IMR-90 (cell line): ENCODE results near the gene ZFAND2B. TPM values are rescaled to one million over a fixed set of nuclear protein-coding genes. Genes with fewer than 3 reads are reported as not detected.

Experiments
- ATAC-seq: fragments of 200-7000 bp; cut with Tn5 transposase; 2 replicates; pipeline ENCODE4 v1.9.1; 2020; ENCODE audit warnings: low read depth, mild to moderate bottlenecking, moderate library complexity
- BruUV-seq: library from RNA; stranded (reverse); fragments of 400-500 nt; replicated peaks from 2 replicates; lab custom pipeline; 2021; lab: Mats Ljungman, UMichigan
- CTCF ChIA-PET: fragments of 300-600 bp; formaldehyde crosslinking; extraction: SDS; loops from one replicate; lab custom pipeline; 2021; ENCODE audit warnings: antibody characterized with exemption; lab: Yijun Ruan, JAX
- POLR2A ChIA-PET: fragments of 300-600 bp; sonication (Branson Sonifier 250); formaldehyde crosslinking; loops from one replicate; lab custom pipeline; 2022; ENCODE audit warnings: antibody characterized with exemption; ENCODE audit not compliant: unreplicated experiment; lab: Charles Lee
- DNase-seq: peaks from one replicate; pipeline ENCODE4 v3.0.0; 2013
- H2AFZ ChIP-seq: replicated peaks from 2 replicates; pipeline ENCODE3; 2013; ENCODE audit warnings: low read length, mild to moderate bottlenecking; ENCODE audit not compliant: poor library complexity
- H2AK5ac ChIP-seq: 2 replicates; pipeline ENCODE4 v1.6.1; 2013; ENCODE audit warnings: low read depth, low read length, inconsistent platforms
- H2AK9ac ChIP-seq: replicated peaks from 2 replicates; pipeline ENCODE3; 2013; ENCODE audit warnings: mild to moderate bottlenecking, low read depth, low read length, moderate library complexity; ENCODE audit not compliant: poor library complexity
- H2BK120ac ChIP-seq: 2 replicates; pipeline ENCODE4 v1.6.1; 2013; ENCODE audit warnings: low read depth, low read length, inconsistent platforms
- H2BK15ac ChIP-seq: 3 replicates; pipeline ENCODE4 v1.6.1; 2013; ENCODE audit warnings: low read depth, low read length, inconsistent platforms
- H2BK20ac ChIP-seq: 2 replicates; pipeline ENCODE4 v1.6.1; 2013; ENCODE audit warnings: low read depth, mild to moderate bottlenecking, inconsistent platforms, low read length, moderate library complexity
- H2BK5ac ChIP-seq: 2 replicates; pipeline ENCODE4 v1.6.1; 2013; ENCODE audit warnings: mild to moderate bottlenecking, low read depth, low read length, inconsistent platforms; ENCODE audit not compliant: poor library complexity, severe bottlenecking
- H3K14ac ChIP-seq: replicated peaks from 2 replicates; pipeline ENCODE4 v1.6.1; 2013; ENCODE audit warnings: low read depth, low read length, inconsistent platforms
- H3K18ac ChIP-seq: 2 replicates; pipeline ENCODE4 v1.6.1; 2013; ENCODE audit warnings: low read depth, low read length, control low read depth
- H3K23ac ChIP-seq: 2 replicates; pipeline ENCODE4 v1.6.1; 2013; ENCODE audit warnings: low read depth, low read length, inconsistent platforms
- H3K27ac ChIP-seq: 2 replicates; pipeline ENCODE4 v1.5.1; 2013; ENCODE audit warnings: mild to moderate bottlenecking, control low read depth, low read length; ENCODE audit not compliant: insufficient read depth
- H3K27me3 ChIP-seq: 2 replicates; pipeline ENCODE4 v1.6.1; 2013; ENCODE audit warnings: low read length; ENCODE audit not compliant: control insufficient read depth, insufficient read depth
- H3K36me3 ChIP-seq: 2 replicates; pipeline ENCODE4 v1.6.1; 2013; ENCODE audit warnings: low read length, mixed read lengths; ENCODE audit not compliant: control insufficient read depth, insufficient read depth
- H3K4ac ChIP-seq: 2 replicates; pipeline ENCODE4 v1.6.1; 2013; ENCODE audit warnings: low read depth, low read length, inconsistent platforms
- H3K4me1 ChIP-seq: 2 replicates; pipeline ENCODE4 v1.6.1; 2013; ENCODE audit warnings: low read length, mixed read lengths; ENCODE audit not compliant: control insufficient read depth, insufficient read depth
- H3K4me2 ChIP-seq: 2 replicates; pipeline ENCODE4 v1.6.1; 2013; ENCODE audit warnings: low read depth, mild to moderate bottlenecking, control low read depth, low read length, moderate library complexity
- H3K4me3 ChIP-seq: 2 replicates; pipeline ENCODE4 v1.5.1; 2013; ENCODE audit warnings: low read depth, mild to moderate bottlenecking, control low read depth, low read length, moderate library complexity; ENCODE audit not compliant: insufficient read depth
- H3K56ac ChIP-seq: 2 replicates; pipeline ENCODE4 v1.6.1; 2013; ENCODE audit warnings: low read length, inconsistent platforms; ENCODE audit not compliant: insufficient read depth; ENCODE audit errors: extremely low read depth
- H3K79me1 ChIP-seq, 2 experiments: 2 replicates each; pipeline ENCODE4 v1.6.1; 2013; ENCODE audit warnings: low read length in 2 of 2, inconsistent platforms in 1 of 2, low read depth in 1 of 2
- H3K9ac ChIP-seq: 2 replicates; pipeline ENCODE4 v1.6.1; 2013; ENCODE audit warnings: low read depth, low read length, control low read depth
- H3K9me1 ChIP-seq: 2 replicates; pipeline ENCODE4 v1.6.1; 2013; ENCODE audit warnings: low read length, inconsistent platforms; ENCODE audit not compliant: insufficient read depth
- H3K9me3 ChIP-seq: 2 replicates; pipeline ENCODE4 v1.6.1; 2013; ENCODE audit warnings: low read length; ENCODE audit not compliant: control insufficient read depth, insufficient read depth
- H4K20me1 ChIP-seq: 2 replicates; pipeline ENCODE4 v1.6.1; 2013; ENCODE audit warnings: low read length, inconsistent platforms; ENCODE audit not compliant: insufficient read depth
- H4K5ac ChIP-seq: 2 replicates; pipeline ENCODE4 v1.6.1; 2013; ENCODE audit warnings: mild to moderate bottlenecking, low read depth, low read length, control low read depth
- H4K8ac ChIP-seq, 2 experiments: 2 replicates each; pipeline ENCODE4 v1.6.1; 2013; ENCODE audit warnings: low read depth in 2 of 2, low read length in 2 of 2, control low read depth in 1 of 2, inconsistent platforms in 1 of 2
- H4K91ac ChIP-seq: 2 replicates; pipeline ENCODE4 v1.6.1; 2013; ENCODE audit warnings: low read depth, low read length, inconsistent platforms; ENCODE audit not compliant: insufficient read depth
- BHLHE40 ChIP-seq: fragments of 150-350 bp; IDR thresholded peaks from 2 replicates; pipeline ENCODE4 v1.6.1; 2016; ENCODE audit warnings: mild to moderate bottlenecking, low read depth, low read length
- CEBPB ChIP-seq: IDR thresholded peaks from 2 replicates; pipeline ENCODE4 v1.6.1; 2012; ENCODE audit warnings: low read depth, low read length, improper control_type of control experiment
- CHD1 ChIP-seq: IDR thresholded peaks from 2 replicates; pipeline ENCODE4 v1.6.1; 2012; ENCODE audit warnings: low read depth, low read length, improper control_type of control experiment
- CTCF ChIP-seq: conservative IDR thresholded peaks from 2 replicates; pipeline ENCODE4 v1.5.1; 2012; ENCODE audit warnings: mild to moderate bottlenecking, low read depth, low read length, improper control_type of control experiment
- FOS ChIP-seq: fragments of 150-350 bp; IDR thresholded peaks from 2 replicates; pipeline ENCODE4 v1.6.1; 2016; ENCODE audit warnings: low read depth, low read length
- MAFK ChIP-seq: IDR thresholded peaks from 2 replicates; pipeline ENCODE4 v1.6.1; 2012; ENCODE audit warnings: low read depth, low read length, improper control_type of control experiment
- MAZ ChIP-seq: IDR thresholded peaks from 2 replicates; pipeline ENCODE4 v1.6.1; 2012; ENCODE audit warnings: low read depth, mild to moderate bottlenecking, low read length, improper control_type of control experiment, moderate library complexity, borderline replicate concordance
- MXI1 ChIP-seq: IDR thresholded peaks from 2 replicates; pipeline ENCODE4 v1.6.1; 2012; ENCODE audit warnings: low read depth, mild to moderate bottlenecking, low read length, moderate library complexity, borderline replicate concordance
- NFE2L2 ChIP-seq: fragments of 150-350 bp; IDR thresholded peaks from 2 replicates; pipeline ENCODE4 v1.6.1; 2016; ENCODE audit warnings: low read depth, mild to moderate bottlenecking, low read length
- POLR2A ChIP-seq: IDR thresholded peaks from 2 replicates; pipeline ENCODE4 v1.6.1; 2012; ENCODE audit warnings: mild to moderate bottlenecking, low read depth, low read length
- RAD21 ChIP-seq: IDR thresholded peaks from 2 replicates; pipeline ENCODE4 v1.6.1; 2012; ENCODE audit warnings: low read length, improper control_type of control experiment
- RCOR1 ChIP-seq: IDR thresholded peaks from 2 replicates; pipeline ENCODE4 v1.6.1; 2012; ENCODE audit warnings: mild to moderate bottlenecking, low read length, improper control_type of control experiment; ENCODE audit not compliant: insufficient replicate concordance
- RFX5 ChIP-seq: IDR thresholded peaks from 2 replicates; pipeline ENCODE4 v1.8.0; 2012; ENCODE audit warnings: low read depth, mild to moderate bottlenecking, low read length, moderate library complexity
- SMC3 ChIP-seq: fragments of 150-350 bp; IDR thresholded peaks from 2 replicates; pipeline ENCODE4 v1.6.1; 2016; ENCODE audit warnings: low read depth, mild to moderate bottlenecking, antibody characterized with exemption, low read length, moderate library complexity
- WGBS, 2 experiments: methylation state at CpG; one replicate each; pipeline versions ENCODE4 v1.1.5 to v1.1.7; 2013; ENCODE audit warnings: missing lambda C conversion rate in 2 of 2; ENCODE audit not compliant: insufficient read length in 1 of 2; ENCODE audit errors: extremely low coverage in 2 of 2; 5-methylcytosine and 5-hydroxymethylcytosine counted together
- dilution Hi-C: fragments of 300-500 bp; cut with HindIII; formaldehyde crosslinking; loops from one replicate; pipeline ENCODE4 v1.14.3; 2018; ENCODE audit warnings: low sequenced_read_pairs; ENCODE audit not compliant: unreplicated experiment
- in situ Hi-C: fragments of 300-500 bp; cut with MboI; formaldehyde crosslinking; loops from 3 replicates; pipeline ENCODE4 v1.14.3; 2019; ENCODE audit warnings: low sequenced_read_pairs, inconsistent platforms, mixed read lengths
- intact Hi-C: fragments of 100-400 bp; cut with micrococcal nuclease; formaldehyde crosslinking; loops from 2 replicates; pipeline ENCODE4 v1.10.0; 2022
- polyA plus RNA-seq, 3 experiments: library from polyadenylated mRNA; depleted of rRNA; stranded (reverse); fragments of >200 nt; gene quantifications; 2 replicates each; pipeline ENCODE4 v1.2.3, GENCODE V29; 2012; ENCODE audit warnings: low replicate concordance in 1 of 3
- total RNA-seq: library from RNA; depleted of rRNA; stranded (reverse); fragments of >200 nt; gene quantifications from 2 replicates; pipeline ENCODE4 v1.2.3, GENCODE V29; 2012
- TF ChIP-seq, protein P1 (sequence below): fragments of 150-350 bp; IDR thresholded peaks from 2 replicates; pipeline ENCODE4 v1.6.1; 2017; ENCODE audit warnings: mild to moderate bottlenecking, antibody characterized with exemption, low read length, low read depth
- TF ChIP-seq, protein P2 (sequence below): fragments of 150-350 bp; IDR thresholded peaks from 2 replicates; pipeline ENCODE4 v1.6.1; 2016; ENCODE audit warnings: low read depth, mild to moderate bottlenecking, low read length, moderate library complexity, borderline replicate concordance

The ZFAND2B gene
- total and polyA plus RNA-seq, 2 of the 4 experiments (the other 2 are of a cell fraction) = 25.5 to 38.3 TPM

GRCh38 chr2:219213486-219214071 is 7.0 kb downstream of the ZFAND2B start:
- Histone ChIP-seq H2AFZ (no peak overlapping the region), H4K5ac (no peak overlapping the region), H3K18ac (no peak overlapping the region), H3K14ac (no peak overlapping the region), H3K4ac (no peak overlapping the region), H2BK5ac (no peak overlapping the region), H2BK120ac (no peak overlapping the region), H3K27me3 (no peaks in the 10 kb centered on the region), H3K4me3 (no peak overlapping the region), H2BK15ac (no peak overlapping the region), H2BK20ac (no peak overlapping the region), H3K9me1 (peaks cover 6% of the 10 kb centered on the region), H3K23ac (no peak overlapping the region), H2AK9ac (peak overlapping the region; percentile 12), H3K79me1 (peaks cover 8 to 26% of the 10 kb centered on the region in 2 experiments; a peak in 3 of 4 replicates), H3K4me1 (no peaks in the 10 kb centered on the region), H4K8ac (no peak overlapping the region), H3K4me2 (no peak overlapping the region), H2AK5ac (no peak overlapping the region), H3K9me3 (no peaks in the 10 kb centered on the region), H4K20me1 (peaks cover 11% of the 10 kb centered on the region), H3K27ac (no peak overlapping the region), H4K91ac (no peak overlapping the region), H3K9ac (no peak overlapping the region), H3K56ac (no peak overlapping the region), H3K36me3 (peaks cover 57% of the 10 kb centered on the region)
- in situ Hi-C loops = no loop called here
- no TSS peak for BruUV-seq
- no peak for ATAC-seq
- CTCF ChIA-PET = no interaction called here
- POLR2A ChIA-PET = no interaction called here
- WGBS, 2 experiments = 89% methylated on average over 1 of the region's 10 CpGs; no CpG with 5 or more reads in 1 of the 2 experiments
- no peak for DNase-seq
- dilution Hi-C loops = no loop called here
- intact Hi-C loops = no loop called here
- TF ChIP-seq, protein P1, sequence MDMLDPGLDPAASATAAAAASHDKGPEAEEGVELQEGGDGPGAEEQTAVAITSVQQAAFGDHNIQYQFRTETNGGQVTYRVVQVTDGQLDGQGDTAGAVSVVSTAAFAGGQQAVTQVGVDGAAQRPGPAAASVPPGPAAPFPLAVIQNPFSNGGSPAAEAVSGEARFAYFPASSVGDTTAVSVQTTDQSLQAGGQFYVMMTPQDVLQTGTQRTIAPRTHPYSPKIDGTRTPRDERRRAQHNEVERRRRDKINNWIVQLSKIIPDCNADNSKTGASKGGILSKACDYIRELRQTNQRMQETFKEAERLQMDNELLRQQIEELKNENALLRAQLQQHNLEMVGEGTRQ = no peak
- TF ChIP-seq RAD21 (no peak), MAZ (no peak), NFE2L2 (no peak), POLR2A (no peak), CEBPB (no peak), SMC3 (no peak), CTCF (no peak), RCOR1 (no peak), MAFK (no peak), FOS (no peak), MXI1 (no peak), RFX5 (no peak), BHLHE40 (no peak), CHD1 (no peak)
- TF ChIP-seq, protein P2, sequence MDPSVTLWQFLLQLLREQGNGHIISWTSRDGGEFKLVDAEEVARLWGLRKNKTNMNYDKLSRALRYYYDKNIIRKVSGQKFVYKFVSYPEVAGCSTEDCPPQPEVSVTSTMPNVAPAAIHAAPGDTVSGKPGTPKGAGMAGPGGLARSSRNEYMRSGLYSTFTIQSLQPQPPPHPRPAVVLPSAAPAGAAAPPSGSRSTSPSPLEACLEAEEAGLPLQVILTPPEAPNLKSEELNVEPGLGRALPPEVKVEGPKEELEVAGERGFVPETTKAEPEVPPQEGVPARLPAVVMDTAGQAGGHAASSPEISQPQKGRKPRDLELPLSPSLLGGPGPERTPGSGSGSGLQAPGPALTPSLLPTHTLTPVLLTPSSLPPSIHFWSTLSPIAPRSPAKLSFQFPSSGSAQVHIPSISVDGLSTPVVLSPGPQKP = no peak
